ENCODE results near the gene MYH2. TPM values are rescaled to one million over a fixed set of nuclear protein-coding genes. Genes with fewer than 3 reads are reported as not detected.

Gene MYH2
- total and polyA plus RNA-seq, 2 experiments from 2014 or later, result 0.59 to 0.65 TPM

DNA sequence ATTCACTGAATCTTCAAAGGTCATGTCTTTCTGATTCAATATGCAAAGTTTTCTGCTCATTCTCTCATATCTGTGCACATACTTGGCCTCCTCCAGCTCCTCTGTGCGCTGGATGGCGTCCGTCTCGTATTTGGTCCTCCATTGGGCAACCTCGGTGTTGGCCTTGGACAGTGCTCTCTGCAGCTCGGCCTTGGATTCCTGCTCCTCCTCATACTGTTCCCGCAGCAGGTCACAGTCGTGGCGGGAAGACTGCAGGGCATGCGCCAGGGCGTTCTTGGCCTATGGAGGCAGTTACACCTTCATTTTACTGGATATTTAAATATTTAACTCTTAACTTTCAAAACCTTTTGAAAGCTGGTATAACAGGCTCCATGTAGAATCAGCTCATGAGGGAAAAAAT is 22.9 kb downstream of the MYH2 start:
- Histone ChIP-seq H3K9me2 (ENCODE audit: insufficient read depth) (no peaks in the 10 kb centered on the region), H3K9ac (no peak overlapping the region), H3K4me1 (ENCODE audit: insufficient read depth) (no peaks in the 10 kb centered on the region), H2AFZ (no peak overlapping the region), H3K4me2 (ENCODE audit: unreplicated experiment) (no peak overlapping the region), H3F3A (ENCODE audit: insufficient read depth) (no peaks in the 10 kb centered on the region), H3K27ac (no peak overlapping the region), H3K79me2 (ENCODE audit: insufficient read depth) (no peaks in the 10 kb centered on the region), H3K27me3 (replicated peaks; ENCODE audit: insufficient read depth) (no peaks in the 10 kb centered on the region), H3K36me3 (ENCODE audit: low read depth) (no peaks in the 10 kb centered on the region), H3K4me3 (no peak overlapping the region), H4K20me1 (ENCODE audit: insufficient read depth) (no peaks in the 10 kb centered on the region), H3K9me3 (ENCODE audit: low read depth) (no peaks in the 10 kb centered on the region)
- in situ Hi-C loops (cut with MboI), result no loop called here
- TF ChIP-seq EZH2phosphoT487 (IDR thresholded peaks at IDR 0.05; ENCODE audit: insufficient read depth, low read depth) (no peak), EZH2 (IDR thresholded peaks at IDR 0.05; ENCODE audit: insufficient read depth, poor library complexity, severe bottlenecking) (no peak)
- no peak for DNase-seq
- WGBS, 2 experiments (ENCODE audit: low coverage in 1 of 2, low lambda C conversion rate in 2 of 2, missing lambda C conversion rate in 2 of 2), result 45 to 48% methylated on average over 11 of the region's 11 CpGs

DNA sequence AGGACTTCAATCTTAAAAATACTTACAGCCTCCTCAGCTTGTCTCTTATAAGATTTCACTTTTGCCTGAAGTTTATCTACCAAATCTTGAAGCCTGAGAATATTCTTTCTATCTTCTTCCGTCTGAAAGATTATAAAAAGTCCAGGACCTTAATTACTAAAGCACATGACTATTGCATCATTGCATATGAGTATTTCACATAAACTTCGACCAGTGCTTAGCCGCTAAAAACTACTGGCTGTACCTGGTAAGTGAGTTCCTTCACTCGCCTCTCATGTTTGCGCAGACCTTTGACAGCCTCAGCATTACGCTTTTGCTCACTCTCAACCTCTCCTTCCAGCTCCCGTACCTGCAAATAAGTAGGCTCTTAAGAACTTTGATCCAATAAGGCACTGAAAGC is 26.4 kb downstream of the MYH2 start:
- Histone ChIP-seq H3K4me3 (no peak overlapping the region), H3K79me2 (ENCODE audit: insufficient read depth) (no peaks in the 10 kb centered on the region), H3K4me2 (ENCODE audit: unreplicated experiment) (no peak overlapping the region), H3F3A (ENCODE audit: insufficient read depth) (no peaks in the 10 kb centered on the region), H3K27me3 (replicated peaks; ENCODE audit: insufficient read depth) (peaks cover 2% of the 10 kb centered on the region; the same call in 1 of the 2 replicates), H3K4me1 (ENCODE audit: insufficient read depth) (no peaks in the 10 kb centered on the region), H2AFZ (no peak overlapping the region), H4K20me1 (ENCODE audit: insufficient read depth) (no peaks in the 10 kb centered on the region), H3K36me3 (ENCODE audit: low read depth) (no peaks in the 10 kb centered on the region), H3K9me2 (ENCODE audit: insufficient read depth) (no peaks in the 10 kb centered on the region), H3K27ac (no peak overlapping the region), H3K9me3 (ENCODE audit: low read depth) (no peaks in the 10 kb centered on the region), H3K9ac (no peak overlapping the region)
- 47 to 51% methylated on average over 7 of the region's 7 CpGs for WGBS, 2 experiments (ENCODE audit: low coverage in 1 of 2, low lambda C conversion rate in 2 of 2, missing lambda C conversion rate in 2 of 2)
- TF ChIP-seq EZH2 (IDR thresholded peaks at IDR 0.05; ENCODE audit: insufficient read depth, poor library complexity, severe bottlenecking) (no peak), EZH2phosphoT487 (IDR thresholded peaks at IDR 0.05; ENCODE audit: insufficient read depth, low read depth) (no peak)
- in situ Hi-C loops (cut with MboI), result no loop called here
- DNase-seq, result no peak

DNA sequence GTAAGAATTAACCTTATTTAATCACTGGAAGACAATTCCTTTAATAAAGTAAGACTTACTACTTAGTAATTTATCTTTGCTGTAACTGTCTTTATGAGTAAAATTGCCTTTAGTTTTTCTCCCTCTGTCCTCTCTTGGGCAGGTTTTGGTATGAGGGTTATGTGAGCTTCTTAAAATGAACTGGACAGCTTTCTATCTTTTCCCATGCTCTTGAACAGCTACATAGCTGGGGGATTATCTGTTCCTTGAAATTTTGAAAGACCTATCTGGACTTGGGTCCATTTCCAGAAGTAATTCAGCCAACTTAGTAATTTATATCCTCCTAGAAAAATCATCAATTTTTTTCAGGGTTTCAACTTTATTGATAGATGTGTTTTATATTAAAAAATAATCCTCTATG is 27.5 kb downstream of the MYH2 start:
- no peaks in the 10 kb centered on the region for H3K36me3 ChIP-seq (ENCODE audit: low read depth)
- in situ Hi-C loops (cut with MboI), result no loop called here
- no peak overlapping the region for H3K4me2 ChIP-seq (ENCODE audit: unreplicated experiment)
- H3K9me3 ChIP-seq (ENCODE audit: low read depth), result no peaks in the 10 kb centered on the region
- H4K20me1 ChIP-seq (ENCODE audit: insufficient read depth), result no peaks in the 10 kb centered on the region
- H3K9ac ChIP-seq, result no peak overlapping the region
- H2AFZ ChIP-seq, result no peak overlapping the region
- no peaks in the 10 kb centered on the region for H3K4me1 ChIP-seq (ENCODE audit: insufficient read depth)
- no peaks in the 10 kb centered on the region for H3K9me2 ChIP-seq (ENCODE audit: insufficient read depth)
- no peak for DNase-seq
- H3K27ac ChIP-seq, result no peak overlapping the region
- H3K79me2 ChIP-seq (ENCODE audit: insufficient read depth), result no peaks in the 10 kb centered on the region
- H3K27me3 ChIP-seq (replicated peaks; ENCODE audit: insufficient read depth), result peaks cover 7% of the 10 kb centered on the region; the same call in 1 of the 2 replicates
- no peak overlapping the region for H3K4me3 ChIP-seq
- TF ChIP-seq EZH2phosphoT487 (IDR thresholded peaks at IDR 0.05; ENCODE audit: insufficient read depth, low read depth), result no peak
- no peak for TF ChIP-seq EZH2 (IDR thresholded peaks at IDR 0.05; ENCODE audit: insufficient read depth, poor library complexity, severe bottlenecking)
- no peaks in the 10 kb centered on the region for H3F3A ChIP-seq (ENCODE audit: insufficient read depth)

DNA sequence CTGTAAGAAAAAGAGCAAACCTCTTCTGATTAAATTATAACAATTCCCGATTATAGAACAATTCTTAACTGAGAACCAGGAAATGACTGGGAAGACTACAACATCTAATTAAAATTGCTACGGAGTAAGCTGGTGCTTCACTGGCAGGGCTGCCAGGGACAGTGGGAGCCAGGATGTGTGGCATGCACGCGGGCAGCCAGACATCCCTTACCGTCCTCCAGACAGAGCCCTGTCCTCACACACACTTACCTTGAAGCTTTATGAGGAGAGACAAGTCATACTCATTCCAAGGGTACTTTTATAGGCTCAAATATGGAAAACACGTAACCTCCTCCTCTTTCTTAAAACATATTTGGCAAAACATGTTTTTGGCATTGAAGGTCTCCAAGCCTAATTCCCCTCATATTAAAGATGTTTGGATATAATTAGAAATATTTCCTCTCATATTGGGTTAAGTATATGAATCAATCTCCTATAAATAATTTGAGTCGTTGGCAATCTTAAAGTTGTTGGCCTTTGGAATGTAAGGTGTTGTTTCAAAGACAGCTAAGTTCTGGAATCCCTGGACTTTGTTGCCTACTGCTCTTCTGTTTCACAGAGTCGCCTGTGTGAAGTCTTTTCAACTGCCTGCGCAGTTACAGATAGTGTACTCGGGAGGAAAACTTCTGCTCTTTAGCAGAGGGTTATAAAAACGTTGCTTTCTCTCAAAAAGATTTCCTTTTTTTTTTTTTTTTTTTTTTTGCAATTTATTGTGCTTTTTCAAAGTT is 31.0 kb downstream of the MYH2 start, which contains the start of gene MYH1:
MYH1 (minus strand) TSS at position 272 of the 767 bp plus-strand sequence. CDS start 1,900 bp downstream, outside the sequence.
- DNase-seq, result no peak
- in situ Hi-C loops (cut with MboI), result no loop called here
- no peak within 1 kb of the TSS for H3K9ac ChIP-seq

More for the DNA sequence above, 31.0 kb downstream of the MYH2 start, which contains the start of gene MYH1:
- no peaks in the 10 kb centered on the region for H4K20me1 ChIP-seq (ENCODE audit: insufficient read depth)
- H3F3A ChIP-seq (ENCODE audit: insufficient read depth), result no peaks in the 10 kb centered on the region
- no peak within 1 kb of the TSS for H3K4me3 ChIP-seq
- peaks cover 11% of the 10 kb centered on the region; the same call in 1 of the 2 replicates for H3K27me3 ChIP-seq (replicated peaks; ENCODE audit: insufficient read depth)
- H3K27ac ChIP-seq, result no peak within 1 kb of the TSS
- WGBS, 2 experiments (ENCODE audit: low coverage in 1 of 2, low lambda C conversion rate in 2 of 2, missing lambda C conversion rate in 2 of 2), result 18 to 20% methylated on average over 11 of the region's 11 CpGs
- no peaks in the 10 kb centered on the region for H3K79me2 ChIP-seq (ENCODE audit: insufficient read depth)
- no peaks in the 10 kb centered on the region for H3K4me1 ChIP-seq (ENCODE audit: insufficient read depth)
- TF ChIP-seq EZH2 (IDR thresholded peaks at IDR 0.05; ENCODE audit: insufficient read depth, poor library complexity, severe bottlenecking) (no peak), EZH2phosphoT487 (IDR thresholded peaks at IDR 0.05; ENCODE audit: insufficient read depth, low read depth) (no peak)
- no peak within 1 kb of the TSS for H2AFZ ChIP-seq
- H3K9me2 ChIP-seq (ENCODE audit: insufficient read depth), result no peaks in the 10 kb centered on the region
- H3K4me2 ChIP-seq (ENCODE audit: unreplicated experiment), result no peak within 1 kb of the TSS
- no peaks in the 10 kb centered on the region for H3K9me3 ChIP-seq (ENCODE audit: low read depth)
- H3K36me3 ChIP-seq (ENCODE audit: low read depth), result no peaks in the 10 kb centered on the region

Measured in GM23248 (cell line).